Measurements from ENCODE around the gene TNFAIP2.

TNFAIP2 gene

GRCh38 chr14:103099081-103099732 lies 24.1 kb upstream of the TNFAIP2 start:
- Mint-ChIP-seq H3K4me3 (no peak overlapping the region), H3K27me3 (peaks cover 66% of the 10 kb centered on the region), H3K27ac (no peak overlapping the region), H3K36me3 (ENCODE audit: low read depth) (no peaks in the 10 kb centered on the region), H3K9me3 (no peaks in the 10 kb centered on the region), H3K4me1 (ENCODE audit: low read depth) (peaks cover 19% of the 10 kb centered on the region)
- intact Hi-C loops (cut with micrococcal nuclease) = no loop called here

- intact Hi-C loops (cut with micrococcal nuclease) = no loop called here
- H3K9me3 Mint-ChIP-seq = no peaks in the 10 kb centered on the region
- no peak overlapping the region for H3K27ac Mint-ChIP-seq
- peaks cover 15% of the 10 kb centered on the region for H3K4me1 Mint-ChIP-seq (ENCODE audit: low read depth)
- H3K4me3 Mint-ChIP-seq = no peak overlapping the region
- H3K36me3 Mint-ChIP-seq (ENCODE audit: low read depth) = no peaks in the 10 kb centered on the region
- H3K27me3 Mint-ChIP-seq = peaks cover 68% of the 10 kb centered on the region
Measured at GRCh38 chr14:103099733-103100280, 23.5 kb upstream of the TNFAIP2 start.

DNA sequence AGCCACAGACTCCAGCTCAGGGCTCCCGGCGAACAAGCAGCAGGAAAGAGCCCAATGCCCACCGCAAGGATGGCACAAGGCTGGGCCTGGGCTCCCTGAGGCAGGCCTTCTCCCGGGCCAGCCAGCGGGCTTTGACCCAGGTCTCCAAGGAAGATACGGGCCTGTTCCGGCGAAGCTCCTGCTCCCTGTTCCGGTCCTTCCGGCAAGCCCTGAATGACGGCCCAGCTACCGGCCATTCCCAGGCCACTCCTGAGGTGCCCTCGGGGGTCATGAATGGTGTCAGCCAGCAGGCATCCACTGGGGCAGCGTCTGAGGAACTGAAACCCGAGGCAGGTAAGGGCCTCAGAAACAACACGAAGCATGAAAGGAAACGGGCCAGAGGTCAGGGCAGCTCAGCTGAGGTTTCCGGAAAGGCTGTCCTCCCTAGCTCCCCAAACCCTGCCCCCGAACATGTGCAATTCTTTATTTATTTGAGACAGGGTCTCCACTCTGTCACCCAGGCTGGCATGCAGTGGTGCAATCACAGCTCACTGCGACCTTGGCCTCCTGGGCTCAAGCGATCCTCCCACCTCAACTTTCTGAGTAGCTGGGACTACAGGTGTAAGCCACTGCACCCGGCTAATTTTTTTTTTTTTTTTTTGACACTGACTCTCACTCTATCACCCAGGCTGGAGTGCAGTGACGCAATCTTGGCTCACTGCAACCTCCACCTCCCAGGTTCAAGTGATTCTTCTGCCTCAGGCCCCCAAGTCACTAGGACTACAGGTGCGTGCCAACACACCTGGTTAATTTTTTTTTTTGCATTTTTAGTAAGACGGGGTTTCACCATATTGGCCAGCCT lies 22.8 kb upstream of the TNFAIP2 start:
- Mint-ChIP-seq H3K27me3 (peaks cover 73% of the 10 kb centered on the region), H3K36me3 (ENCODE audit: low read depth) (no peaks in the 10 kb centered on the region), H3K27ac (no peak overlapping the region), H3K4me3 (no peak overlapping the region), H3K9me3 (no peaks in the 10 kb centered on the region), H3K4me1 (ENCODE audit: low read depth) (peaks cover 21% of the 10 kb centered on the region)
- intact Hi-C loops (cut with micrococcal nuclease) = no loop called here

DNA sequence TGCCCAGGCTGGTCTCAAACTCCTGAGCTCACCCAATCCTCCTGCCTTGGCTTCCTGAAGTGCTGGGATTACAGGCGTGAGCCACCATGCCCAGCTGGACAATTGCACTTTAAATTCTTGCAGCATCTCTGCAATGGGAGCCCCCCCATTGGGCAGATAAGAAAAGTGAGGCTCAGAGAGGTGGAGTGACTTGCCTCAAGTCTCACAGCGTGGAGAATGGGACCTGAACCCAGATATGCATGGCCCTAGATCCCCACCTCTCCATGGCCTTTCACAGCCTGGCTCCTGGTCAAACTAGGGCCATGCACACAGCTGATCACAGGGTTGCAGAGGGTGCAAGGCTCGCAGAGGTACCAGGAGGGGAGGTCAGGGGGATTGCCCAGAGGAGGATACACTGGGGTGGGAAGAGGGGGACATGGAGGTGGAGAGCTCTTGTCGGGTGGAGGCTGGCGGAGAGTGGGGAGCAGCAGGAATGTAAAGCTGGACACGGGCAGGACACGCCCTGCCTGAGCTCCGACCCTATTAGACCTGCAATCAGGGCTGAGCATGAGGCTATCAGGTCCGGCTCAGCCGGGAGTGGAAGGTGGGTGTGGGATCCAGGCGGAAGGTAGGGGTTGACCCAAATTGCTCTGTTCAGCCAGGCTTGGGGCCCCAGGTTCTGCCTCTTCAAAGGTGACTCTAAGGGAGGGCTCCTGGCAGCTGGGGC lies 21.9 kb upstream of the TNFAIP2 start:
- Mint-ChIP-seq H3K27me3 (peaks cover 77% of the 10 kb centered on the region), H3K4me1 (ENCODE audit: low read depth) (peaks cover 28% of the 10 kb centered on the region), H3K27ac (no peak overlapping the region), H3K4me3 (no peak overlapping the region), H3K36me3 (ENCODE audit: low read depth) (no peaks in the 10 kb centered on the region), H3K9me3 (no peaks in the 10 kb centered on the region)
- intact Hi-C loops (cut with micrococcal nuclease) = no loop called here

DNA sequence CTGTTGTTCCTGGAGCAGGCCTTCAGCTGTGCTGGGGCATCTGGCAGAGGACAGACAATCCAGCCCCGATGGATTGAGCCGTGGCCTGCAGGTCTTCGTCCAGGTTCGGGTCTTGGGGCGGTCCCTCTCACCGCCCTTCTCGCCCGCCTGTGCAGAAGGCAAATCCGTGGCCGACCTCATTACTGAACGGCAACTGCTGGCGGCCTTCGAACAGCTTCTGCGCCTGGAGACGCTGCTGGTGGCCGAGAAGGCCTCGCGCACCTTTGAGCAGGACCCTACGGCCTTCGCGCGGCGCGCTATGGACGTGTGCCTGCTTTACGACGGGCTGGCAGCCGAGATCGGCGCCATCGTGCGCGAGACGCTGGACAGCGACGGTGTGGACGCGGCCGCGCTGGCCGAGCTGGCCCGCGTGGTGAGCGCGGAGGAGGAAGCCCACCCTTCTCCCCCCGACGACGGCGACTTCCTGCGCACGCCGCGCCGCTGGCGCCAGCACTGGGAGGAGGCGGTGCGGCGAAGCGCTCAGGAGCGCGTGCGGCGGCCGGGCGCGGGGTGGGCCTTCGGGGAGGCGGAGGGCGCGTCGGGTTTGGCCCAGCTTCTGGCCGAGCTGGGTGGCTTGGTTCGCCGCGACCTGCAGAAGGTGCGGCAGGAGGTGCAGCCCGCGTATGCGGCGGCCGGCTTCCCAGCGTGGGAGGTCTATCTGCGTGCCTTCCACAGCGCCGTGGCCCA lies 21.1 kb upstream of the TNFAIP2 start:
- Mint-ChIP-seq H3K4me1 (ENCODE audit: low read depth) (peaks cover 28% of the 10 kb centered on the region), H3K27ac (no peak overlapping the region), H3K4me3 (no peak overlapping the region)

GRCh38 chr14:103102689-103103260 lies 20.5 kb upstream of the TNFAIP2 start:
- intact Hi-C loops (cut with micrococcal nuclease) = no loop called here
- H3K4me1 Mint-ChIP-seq (ENCODE audit: low read depth) = peaks cover 28% of the 10 kb centered on the region
- no peak overlapping the region for H3K27ac Mint-ChIP-seq
- no peak overlapping the region for H3K4me3 Mint-ChIP-seq
- no peaks in the 10 kb centered on the region for H3K9me3 Mint-ChIP-seq
- H3K36me3 Mint-ChIP-seq (ENCODE audit: low read depth) = no peaks in the 10 kb centered on the region
- peaks cover 70% of the 10 kb centered on the region for H3K27me3 Mint-ChIP-seq

More for the DNA sequence above, 21.1 kb upstream of the TNFAIP2 start:
- intact Hi-C loops (cut with micrococcal nuclease) = no loop called here
- Mint-ChIP-seq H3K27me3 (peaks cover 74% of the 10 kb centered on the region), H3K36me3 (ENCODE audit: low read depth) (no peaks in the 10 kb centered on the region), H3K9me3 (no peaks in the 10 kb centered on the region)

GRCh38 chr14:103103461-103104388 lies 19.5 kb upstream of the TNFAIP2 start:
- Mint-ChIP-seq H3K4me1 (ENCODE audit: low read depth) (peaks cover 37% of the 10 kb centered on the region), H3K36me3 (ENCODE audit: low read depth) (no peaks in the 10 kb centered on the region), H3K27ac (no peak overlapping the region), H3K9me3 (no peaks in the 10 kb centered on the region), H3K4me3 (peak overlapping the region; percentile 46), H3K27me3 (peaks cover 64% of the 10 kb centered on the region)
- intact Hi-C loops (cut with micrococcal nuclease) = loop anchor here (2.0 kb wide), 2 partner anchors 37 to 189 kb away; no protein-coding TSS in a partner anchor

GRCh38 chr14:103104389-103104653 lies 18.9 kb upstream of the TNFAIP2 start:
- intact Hi-C loops (cut with micrococcal nuclease) = loop anchor here (2.0 kb wide), 2 partner anchors 36 to 188 kb away; no protein-coding TSS in a partner anchor
- H3K36me3 Mint-ChIP-seq (ENCODE audit: low read depth) = no peaks in the 10 kb centered on the region
- H3K27me3 Mint-ChIP-seq = peaks cover 64% of the 10 kb centered on the region
- H3K27ac Mint-ChIP-seq = no peak overlapping the region
- no peaks in the 10 kb centered on the region for H3K9me3 Mint-ChIP-seq
- no peak overlapping the region for H3K4me3 Mint-ChIP-seq
- peaks cover 39% of the 10 kb centered on the region for H3K4me1 Mint-ChIP-seq (ENCODE audit: low read depth)

GRCh38 chr14:103104654-103105452 lies 18.4 kb upstream of the TNFAIP2 start:
- intact Hi-C loops (cut with micrococcal nuclease) = loop anchor here (1.0 to 2.0 kb wide), 3 partner anchors 36 to 188 kb away; no protein-coding TSS in a partner anchor
- Mint-ChIP-seq H3K36me3 (ENCODE audit: low read depth) (no peaks in the 10 kb centered on the region), H3K4me1 (ENCODE audit: low read depth) (peaks cover 44% of the 10 kb centered on the region), H3K27ac (no peak overlapping the region), H3K27me3 (peaks cover 66% of the 10 kb centered on the region), H3K9me3 (no peaks in the 10 kb centered on the region), H3K4me3 (no peak overlapping the region)

DNA sequence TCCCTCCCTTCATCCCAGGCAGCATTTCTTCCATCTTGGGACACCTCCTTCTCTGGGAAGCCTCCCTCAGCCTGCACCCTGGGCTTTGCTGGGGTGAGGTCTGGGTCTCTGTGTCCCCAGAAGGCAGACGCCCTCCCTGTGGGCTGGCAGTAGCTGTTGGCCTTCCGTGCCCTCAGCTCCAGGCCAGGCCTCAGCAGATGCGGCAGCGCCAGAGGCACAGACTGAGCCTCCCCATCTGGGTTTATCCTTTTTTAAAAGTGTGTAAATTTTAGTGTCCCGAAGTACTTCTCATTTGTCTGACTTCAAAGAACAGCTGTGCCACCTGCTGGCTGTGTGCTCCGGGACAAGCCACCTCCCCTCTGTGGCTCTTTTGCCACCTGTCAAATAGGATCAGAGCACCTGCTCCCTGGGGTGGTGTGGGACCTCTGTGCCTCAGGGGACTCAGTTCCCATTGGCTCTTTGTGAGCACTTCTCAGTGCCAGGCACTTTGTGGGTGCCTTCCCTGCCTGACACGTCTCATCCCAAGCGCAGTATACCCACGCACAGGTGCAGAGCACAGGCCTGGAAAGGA lies 17.6 kb upstream of the TNFAIP2 start:
- Mint-ChIP-seq H3K36me3 (ENCODE audit: low read depth) (no peaks in the 10 kb centered on the region), H3K4me1 (ENCODE audit: low read depth) (peaks cover 52% of the 10 kb centered on the region), H3K27me3 (peaks cover 63% of the 10 kb centered on the region), H3K9me3 (no peaks in the 10 kb centered on the region), H3K27ac (no peak overlapping the region), H3K4me3 (no peak overlapping the region)
- intact Hi-C loops (cut with micrococcal nuclease) = loop anchor here (1.0 to 2.0 kb wide), 3 partner anchors 35 to 187 kb away; no protein-coding TSS in a partner anchor

GRCh38 chr14:103107455-103107854 lies 15.8 kb upstream of the TNFAIP2 start:
- Mint-ChIP-seq H3K27me3 (peaks cover 46% of the 10 kb centered on the region), H3K27ac (no peak overlapping the region)
- intact Hi-C loops (cut with micrococcal nuclease) = no loop called here

More at GRCh38 chr14:103107455-103107854, 15.8 kb upstream of the TNFAIP2 start:
- Mint-ChIP-seq H3K4me3 (no peak overlapping the region), H3K9me3 (no peaks in the 10 kb centered on the region), H3K36me3 (ENCODE audit: low read depth) (no peaks in the 10 kb centered on the region), H3K4me1 (ENCODE audit: low read depth) (peaks cover 70% of the 10 kb centered on the region)

Data from dendritic cell treated with granulocyte-macrophage colony-stimulating factor and Interleukin-4, amounts not matched to agents 40 ng/mL and 50 ng/mL, for 4 days (primary cell).